Measurements from ENCODE around the gene CCT8.
"Not testable (repeated sequence)": the region's sequence is repeated elsewhere in the genome, so short reads cannot be mapped to it uniquely, and the experiment has no call there.

Gene CCT8

DNA sequence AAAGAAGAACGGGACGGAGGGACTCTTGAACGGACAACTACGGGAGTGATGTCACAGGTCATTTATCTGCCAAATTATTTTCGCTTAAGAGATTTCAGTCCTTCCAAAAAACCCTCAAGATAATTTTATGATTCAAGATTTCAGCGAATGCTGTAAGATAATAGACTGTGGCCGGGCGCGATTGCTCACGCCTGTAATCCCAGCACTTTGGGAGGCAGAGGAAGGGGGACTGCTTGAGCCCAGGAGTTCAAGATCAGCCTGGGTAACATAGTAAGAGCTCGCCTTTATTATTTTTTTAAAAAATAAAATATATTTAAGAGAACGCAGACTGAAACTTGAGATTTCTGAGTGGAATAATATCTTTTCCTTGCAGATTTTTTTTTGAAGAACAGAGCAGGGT is 54.9 kb downstream of the CCT8 start:
- no peak for DNase-seq (ENCODE audit: low read depth)

DNA sequence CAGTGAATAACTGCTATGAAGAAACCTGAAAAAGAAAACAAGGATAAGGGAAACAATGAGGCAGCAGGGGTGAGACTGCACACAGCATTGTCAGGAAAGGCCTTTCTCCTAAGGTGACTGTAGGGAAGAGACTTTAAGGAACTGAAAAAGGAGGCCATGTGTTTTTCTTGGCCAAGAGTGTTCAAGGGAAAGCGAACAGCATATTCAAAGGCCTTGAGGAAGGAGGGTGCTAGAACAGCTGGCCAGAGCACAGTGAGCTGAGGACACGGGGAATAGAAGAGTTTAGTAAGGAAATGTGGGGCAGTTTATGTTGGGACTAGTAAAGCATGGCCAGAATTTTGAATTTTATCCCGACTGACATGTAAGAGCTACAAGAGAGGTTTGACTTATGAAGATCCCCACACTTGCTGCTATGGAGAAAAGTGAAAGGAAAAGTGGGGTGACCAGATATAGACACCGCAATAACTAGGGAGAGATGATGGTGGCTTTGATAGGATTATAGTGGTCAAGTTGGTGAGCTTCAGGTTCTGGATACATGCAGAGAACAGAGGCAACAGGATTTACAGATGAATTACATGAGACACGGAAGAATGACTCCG is 55.7 kb downstream of the CCT8 start:
- no peak for DNase-seq (ENCODE audit: low read depth)

DNA sequence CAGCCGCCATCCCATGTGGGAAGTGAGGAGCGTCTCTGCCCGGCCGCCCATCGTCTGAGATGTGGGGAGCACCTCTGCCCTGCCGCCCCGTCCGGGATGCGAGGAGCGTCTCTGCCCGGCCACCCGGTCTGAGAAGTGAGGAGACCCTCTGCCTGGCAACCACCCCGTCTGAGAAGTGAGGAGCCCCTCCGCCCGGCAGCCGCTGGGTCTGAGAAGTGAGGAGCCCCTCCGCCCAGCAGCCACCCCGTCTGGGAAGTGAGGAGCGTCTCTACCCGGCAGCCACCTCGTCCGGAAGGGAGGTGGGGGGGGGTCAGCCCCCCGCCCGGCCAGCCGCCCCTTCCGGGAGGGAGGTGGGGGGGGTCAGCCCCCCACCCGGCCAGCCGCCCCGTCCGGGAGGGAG is 62.2 kb downstream of the CCT8 start:
- DNase-seq (ENCODE audit: low read depth): not testable (repeated sequence)

DNA sequence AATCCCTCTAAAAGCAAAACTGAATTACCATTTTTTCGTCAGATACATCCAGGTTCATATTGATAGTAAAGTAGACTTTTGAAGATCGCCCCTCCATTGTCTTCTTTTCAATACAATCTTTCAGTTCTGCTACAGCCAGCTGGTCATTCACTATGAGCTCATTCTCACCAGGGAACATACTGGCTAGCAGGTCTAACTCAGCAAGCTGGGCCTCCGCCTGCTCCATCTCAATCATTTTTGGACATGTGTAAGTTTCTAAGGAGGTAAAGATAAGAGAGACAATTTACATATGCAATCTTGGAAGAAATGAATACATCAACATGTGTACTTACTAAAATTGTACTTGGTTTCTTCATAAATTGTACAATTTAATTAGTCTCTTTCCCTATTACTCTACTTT is 65.1 kb downstream of the CCT8 start:
- no peak for DNase-seq (ENCODE audit: low read depth)

DNA sequence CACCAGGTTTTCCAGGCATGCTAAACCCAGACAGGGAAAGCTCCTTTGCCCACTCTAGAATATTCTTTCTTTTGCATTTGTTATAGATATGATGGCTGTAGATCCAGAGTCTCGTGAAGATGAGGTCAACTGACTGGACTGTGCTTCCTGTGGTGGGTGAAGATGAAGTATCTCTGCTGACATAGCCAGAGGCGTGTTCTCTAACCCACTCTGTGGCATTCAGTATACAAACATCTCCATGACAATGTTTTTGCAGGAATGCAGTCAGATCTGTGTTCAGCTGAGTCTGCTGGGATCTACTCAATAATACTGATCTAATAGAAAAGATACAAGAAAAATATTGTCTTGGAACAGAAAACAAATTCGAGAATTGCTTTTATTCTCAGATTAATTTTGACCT is 65.6 kb downstream of the CCT8 start:
- DNase-seq (ENCODE audit: low read depth): no peak

DNA sequence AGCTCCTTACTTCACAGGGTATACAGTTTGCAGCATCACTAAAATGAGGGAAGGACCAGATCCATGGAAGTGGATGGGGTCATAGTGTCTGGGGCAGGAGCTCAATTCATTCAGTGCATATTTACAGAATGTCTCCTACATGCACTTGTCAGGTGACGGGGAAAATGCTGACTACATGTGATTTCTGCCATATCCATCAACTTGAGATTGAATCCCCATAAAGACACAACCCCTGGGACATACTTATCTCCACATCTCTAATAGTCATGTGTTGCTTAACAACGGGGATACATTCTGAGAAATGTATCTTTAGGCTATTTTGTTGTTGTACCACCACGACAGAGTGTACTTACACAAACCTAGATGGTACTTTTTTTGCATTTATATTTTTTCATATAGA is 66.3 kb downstream of the CCT8 start:
- no peak for DNase-seq (ENCODE audit: low read depth)

Measured in stimulated activated CD8-positive, alpha-beta memory T cell treated with anti-CD3 and anti-CD28 coated beads, Interleukin-12 subunit alpha, Interleukin-12 subunit beta, amount 100 ng/mL, for 4 hours (primary cell).